ENCODE measurements around the gene MBNL1. TPM values are rescaled to one million over a fixed set of nuclear protein-coding genes. Genes with fewer than 3 reads are reported as not detected.

Gene MBNL1
- total RNA-seq, 1 donor: 545 TPM

DNA sequence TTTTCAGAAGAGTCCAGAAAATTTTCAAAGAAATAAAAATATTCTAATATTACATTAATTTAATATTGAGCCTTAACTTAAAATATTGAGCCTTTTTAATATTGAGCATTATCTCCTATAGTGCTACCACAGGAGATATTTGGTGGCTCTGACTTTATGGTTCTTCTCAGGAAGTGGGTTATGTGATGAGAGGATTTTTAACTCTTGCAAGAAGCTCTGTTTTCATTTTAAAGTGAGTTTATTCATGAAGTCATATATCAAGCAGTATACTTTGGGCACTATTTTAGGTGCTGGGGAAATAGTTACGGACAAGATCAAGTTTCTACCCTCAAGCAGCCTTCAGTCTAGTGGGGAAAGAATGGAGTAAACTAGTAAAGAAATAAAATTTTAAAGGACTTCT lies 13.4 kb upstream of the MBNL1 start:
- Histone ChIP-seq H3K4me1 (ENCODE audit: insufficient read depth, low read length) (peaks cover 29% of the 10 kb centered on the region), H3K4me3 (ENCODE audit: insufficient read depth, low read length) (no peak overlapping the region), H3K36me3 (ENCODE audit: insufficient read depth, low read length) (no peaks in the 10 kb centered on the region), H3K9me3 (ENCODE audit: low read depth, low read length) (no peaks in the 10 kb centered on the region), H3K79me2 (ENCODE audit: insufficient read depth, low read length) (no peaks in the 10 kb centered on the region), H3K27me3 (ENCODE audit: insufficient read depth, low read length) (no peaks in the 10 kb centered on the region), H2AFZ (ENCODE audit: low read length) (no peak overlapping the region), H3K27ac (ENCODE audit: low read depth, low read length) (no peak overlapping the region), H4K20me1 (ENCODE audit: insufficient read depth, low read length) (no peaks in the 10 kb centered on the region), H3K4me2 (ENCODE audit: insufficient read depth, low read length) (no peak overlapping the region)
- TF ChIP-seq, protein P1, sequence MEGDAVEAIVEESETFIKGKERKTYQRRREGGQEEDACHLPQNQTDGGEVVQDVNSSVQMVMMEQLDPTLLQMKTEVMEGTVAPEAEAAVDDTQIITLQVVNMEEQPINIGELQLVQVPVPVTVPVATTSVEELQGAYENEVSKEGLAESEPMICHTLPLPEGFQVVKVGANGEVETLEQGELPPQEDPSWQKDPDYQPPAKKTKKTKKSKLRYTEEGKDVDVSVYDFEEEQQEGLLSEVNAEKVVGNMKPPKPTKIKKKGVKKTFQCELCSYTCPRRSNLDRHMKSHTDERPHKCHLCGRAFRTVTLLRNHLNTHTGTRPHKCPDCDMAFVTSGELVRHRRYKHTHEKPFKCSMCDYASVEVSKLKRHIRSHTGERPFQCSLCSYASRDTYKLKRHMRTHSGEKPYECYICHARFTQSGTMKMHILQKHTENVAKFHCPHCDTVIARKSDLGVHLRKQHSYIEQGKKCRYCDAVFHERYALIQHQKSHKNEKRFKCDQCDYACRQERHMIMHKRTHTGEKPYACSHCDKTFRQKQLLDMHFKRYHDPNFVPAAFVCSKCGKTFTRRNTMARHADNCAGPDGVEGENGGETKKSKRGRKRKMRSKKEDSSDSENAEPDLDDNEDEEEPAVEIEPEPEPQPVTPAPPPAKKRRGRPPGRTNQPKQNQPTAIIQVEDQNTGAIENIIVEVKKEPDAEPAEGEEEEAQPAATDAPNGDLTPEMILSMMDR (IDR thresholded peaks at IDR 0.05; ENCODE audit: extremely low read depth, low read depth, low read length): no peak
- DNase-seq (ENCODE audit: insufficient read length, low spot score, missing footprints): no peak

DNA sequence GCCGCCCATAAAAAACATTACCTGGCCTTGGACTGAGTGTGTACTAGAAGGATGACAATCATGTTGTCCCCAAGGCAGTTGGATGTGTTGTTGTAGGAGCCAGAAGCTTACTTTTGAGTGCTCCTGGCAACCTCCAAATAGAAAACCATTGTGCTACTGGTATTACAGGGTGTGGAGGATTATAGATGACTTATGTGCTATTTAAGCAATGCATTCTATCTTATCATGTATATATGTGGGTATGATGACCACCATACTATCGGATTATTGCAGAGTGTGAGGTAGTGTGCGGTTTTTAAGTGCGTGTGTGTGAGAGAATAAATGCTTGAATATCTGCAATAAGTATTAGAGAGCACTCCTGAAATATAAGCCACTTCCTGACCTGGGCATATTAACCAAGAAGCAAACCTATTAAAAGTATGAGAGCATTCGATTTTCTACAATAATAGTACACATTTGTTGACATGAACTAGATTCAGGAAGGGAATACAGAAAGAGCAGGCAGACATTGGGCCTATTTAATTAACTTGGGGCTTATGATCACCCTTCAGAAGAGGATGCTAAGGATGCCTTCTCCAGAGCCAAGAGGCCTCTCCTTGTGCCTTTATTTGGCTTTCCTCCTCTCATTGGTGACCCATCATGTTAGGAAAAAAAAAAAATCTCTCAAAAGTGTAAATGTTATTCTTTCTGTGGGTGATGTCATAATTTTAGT lies 11.7 kb upstream of the MBNL1 start:
- Histone ChIP-seq H4K20me1 (ENCODE audit: insufficient read depth, low read length) (no peaks in the 10 kb centered on the region), H3K4me3 (ENCODE audit: insufficient read depth, low read length) (no peak overlapping the region), H2AFZ (ENCODE audit: low read length) (no peak overlapping the region), H3K4me1 (ENCODE audit: insufficient read depth, low read length) (peaks cover 29% of the 10 kb centered on the region), H3K36me3 (ENCODE audit: insufficient read depth, low read length) (no peaks in the 10 kb centered on the region), H3K27me3 (ENCODE audit: insufficient read depth, low read length) (no peaks in the 10 kb centered on the region), H3K79me2 (ENCODE audit: insufficient read depth, low read length) (no peaks in the 10 kb centered on the region), H3K27ac (ENCODE audit: low read depth, low read length) (peak overlapping the region; percentile 94), H3K9me3 (ENCODE audit: low read depth, low read length) (no peaks in the 10 kb centered on the region), H3K4me2 (ENCODE audit: insufficient read depth, low read length) (peak overlapping the region; percentile 21)
- TF ChIP-seq, protein P1 (IDR thresholded peaks at IDR 0.05; ENCODE audit: extremely low read depth, low read depth, low read length): no peak
- no peak for DNase-seq (ENCODE audit: insufficient read length, low spot score, missing footprints)

DNA sequence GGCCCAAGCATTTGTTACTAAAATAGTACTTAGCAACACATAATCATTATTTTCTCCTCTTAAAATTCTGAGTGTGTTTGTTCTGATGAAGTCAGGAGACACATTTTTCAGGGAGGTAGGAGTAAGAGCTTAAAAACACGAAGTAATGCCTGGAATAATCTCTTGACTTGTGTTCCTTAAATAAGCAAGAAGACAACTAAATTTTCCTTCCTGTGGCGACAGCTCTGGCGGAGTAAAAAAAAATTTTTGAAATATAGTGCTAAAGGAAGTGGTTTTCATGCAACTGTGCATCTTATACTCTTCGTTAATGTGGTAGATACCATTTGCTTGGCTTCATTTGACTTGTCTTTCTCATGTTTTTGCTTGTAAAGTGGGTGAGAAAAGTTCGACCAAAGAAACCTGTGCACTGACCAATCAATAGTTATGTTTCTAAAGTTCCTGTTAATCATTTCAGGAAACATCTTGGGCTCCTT lies 11.1 kb upstream of the MBNL1 start:
- Histone ChIP-seq H3K4me2 (ENCODE audit: insufficient read depth, low read length) (peak overlapping the region; percentile 21), H3K4me3 (ENCODE audit: insufficient read depth, low read length) (no peak overlapping the region), H4K20me1 (ENCODE audit: insufficient read depth, low read length) (no peaks in the 10 kb centered on the region), H3K79me2 (ENCODE audit: insufficient read depth, low read length) (no peaks in the 10 kb centered on the region), H2AFZ (ENCODE audit: low read length) (no peak overlapping the region), H3K36me3 (ENCODE audit: insufficient read depth, low read length) (no peaks in the 10 kb centered on the region), H3K4me1 (ENCODE audit: insufficient read depth, low read length) (peaks cover 29% of the 10 kb centered on the region), H3K9me3 (ENCODE audit: low read depth, low read length) (no peaks in the 10 kb centered on the region), H3K27ac (ENCODE audit: low read depth, low read length) (peak overlapping the region; percentile 94), H3K27me3 (ENCODE audit: insufficient read depth, low read length) (no peaks in the 10 kb centered on the region)
- TF ChIP-seq, protein P1 (IDR thresholded peaks at IDR 0.05; ENCODE audit: extremely low read depth, low read depth, low read length): no peak
- DNase-seq (ENCODE audit: insufficient read length, low spot score, missing footprints): no peak

DNA sequence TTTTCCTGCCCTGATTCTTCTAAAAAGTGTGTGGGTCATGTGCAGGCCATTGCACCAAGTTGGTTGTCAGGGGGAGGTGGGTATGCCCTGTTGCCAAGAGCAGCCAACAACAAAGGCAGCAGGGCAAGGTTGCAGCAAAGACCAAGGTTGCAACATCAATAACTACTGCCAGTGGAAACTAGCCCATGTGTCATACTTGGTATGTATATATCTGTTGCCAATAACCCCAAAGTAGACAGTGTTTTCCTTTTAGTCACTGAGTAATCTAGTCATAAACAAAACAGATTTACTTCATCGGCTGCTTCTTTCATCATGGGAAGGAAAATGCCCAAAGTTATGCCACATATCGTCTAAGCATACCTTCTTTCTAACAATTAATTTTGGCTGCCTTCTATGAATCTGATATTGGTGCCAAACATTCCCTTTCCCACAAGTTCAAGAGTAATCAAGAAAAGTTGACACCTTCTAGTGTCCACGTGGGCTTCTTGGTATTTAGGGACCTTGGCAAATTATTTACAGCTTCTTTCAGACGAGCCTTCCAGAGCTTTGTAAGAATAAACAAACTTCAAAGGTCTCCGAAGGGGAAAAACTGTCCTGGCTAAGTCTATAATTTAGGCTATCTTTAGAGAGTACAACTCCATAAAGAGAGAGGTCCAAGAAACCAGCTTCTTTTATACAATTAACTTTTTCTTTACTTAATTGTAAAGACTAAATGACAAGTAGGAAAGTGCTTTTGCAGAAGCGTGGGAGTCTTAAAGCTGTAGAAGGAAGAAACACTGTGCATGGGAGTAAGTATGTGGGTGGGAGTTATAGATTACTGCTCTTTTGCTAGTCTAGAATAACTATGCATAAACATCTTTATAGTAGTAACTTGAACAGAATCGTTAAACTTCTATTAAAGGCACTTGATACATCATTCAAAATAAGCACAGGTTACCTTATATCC lies 10.0 kb upstream of the MBNL1 start:
- Histone ChIP-seq H3K27ac (ENCODE audit: low read depth, low read length) (peak overlapping the region; percentile 94), H2AFZ (ENCODE audit: low read length) (no peak overlapping the region), H3K4me3 (ENCODE audit: insufficient read depth, low read length) (peak overlapping the region; percentile 33)

More for the DNA sequence above, 10.0 kb upstream of the MBNL1 start:
- Histone ChIP-seq H3K79me2 (ENCODE audit: insufficient read depth, low read length) (no peaks in the 10 kb centered on the region), H3K4me1 (ENCODE audit: insufficient read depth, low read length) (peaks cover 29% of the 10 kb centered on the region), H3K9me3 (ENCODE audit: low read depth, low read length) (no peaks in the 10 kb centered on the region), H4K20me1 (ENCODE audit: insufficient read depth, low read length) (no peaks in the 10 kb centered on the region), H3K36me3 (ENCODE audit: insufficient read depth, low read length) (no peaks in the 10 kb centered on the region), H3K4me2 (ENCODE audit: insufficient read depth, low read length) (peak overlapping the region; percentile 79), H3K27me3 (ENCODE audit: insufficient read depth, low read length) (no peaks in the 10 kb centered on the region)
- DNase-seq (ENCODE audit: insufficient read length, low spot score, missing footprints): peak; percentile 78
- TF ChIP-seq, protein P1 (IDR thresholded peaks at IDR 0.05; ENCODE audit: extremely low read depth, low read depth, low read length): no peak
